HG03457 (cell line): ENCODE measurements around the gene ITGA6.
"Not testable (repeated sequence)": the region's sequence is repeated elsewhere in the genome, so short reads cannot be mapped to it uniquely, and the experiment has no call there.

Experiments used
- ATAC-seq: cut with Tn5 transposase; IDR thresholded peaks from one replicate; pipeline ENCODE4 v1.9.1; 2021; ENCODE audit warnings: moderate number of reproducible peaks; ENCODE audit not compliant: unreplicated experiment

Gene ITGA6

GRCh38 chr2:172513524-172513900 is 86.1 kb downstream of the ITGA6 start:
- ATAC-seq = no peak

GRCh38 chr2:172513935-172514586 is 86.7 kb downstream of the ITGA6 start:
- ATAC-seq = no peak

- ATAC-seq = no peak
Measured at GRCh38 chr2:172516299-172516698, 88.9 kb downstream of the ITGA6 start.

GRCh38 chr2:172518995-172519394 is 91.6 kb downstream of the ITGA6 start:
- no peak for ATAC-seq

- ATAC-seq = no peak
Measured at GRCh38 chr2:172525601-172526000, 98.2 kb downstream of the ITGA6 start.

GRCh38 chr2:172531309-172531708 is 103.9 kb downstream of the ITGA6 start:
- ATAC-seq = no peak

- not testable (repeated sequence) for ATAC-seq
Measured at GRCh38 chr2:172532461-172532860, 105.1 kb downstream of the ITGA6 start.

- no peak for ATAC-seq
Measured at GRCh38 chr2:172533687-172534086, 106.3 kb downstream of the ITGA6 start.

GRCh38 chr2:172535119-172535518 is 107.7 kb downstream of the ITGA6 start:
- no peak for ATAC-seq

- not testable (repeated sequence) for ATAC-seq
Measured at GRCh38 chr2:172537851-172538250, 110.5 kb downstream of the ITGA6 start.

GRCh38 chr2:172539767-172540166 is 112.4 kb downstream of the ITGA6 start:
- no peak for ATAC-seq

- ATAC-seq = no peak
Measured at GRCh38 chr2:172540421-172540820, 113.0 kb downstream of the ITGA6 start.

GRCh38 chr2:172545408-172546075 is 118.2 kb downstream of the ITGA6 start:
- ATAC-seq = no peak

GRCh38 chr2:172549131-172549530 is 121.7 kb downstream of the ITGA6 start:
- no peak for ATAC-seq

GRCh38 chr2:172549802-172550201 is 122.4 kb downstream of the ITGA6 start:
- ATAC-seq = not testable (repeated sequence)

- no peak for ATAC-seq
Measured at GRCh38 chr2:172550419-172550818, 123.0 kb downstream of the ITGA6 start.

GRCh38 chr2:172551271-172551670 is 123.9 kb downstream of the ITGA6 start:
- ATAC-seq = no peak

GRCh38 chr2:172552547-172553291 is 125.3 kb downstream of the ITGA6 start:
- no peak for ATAC-seq

GRCh38 chr2:172554352-172555271 is 127.2 kb downstream of the ITGA6 start:
- ATAC-seq = no peak

- peak; percentile 7 for ATAC-seq
Measured at GRCh38 chr2:172555272-172555521, 127.8 kb downstream of the ITGA6 start.
